Vagina (tissue), 2 donors: Measurements from ENCODE around the gene CAVIN3.

Experiments
- CTCF ChIP-seq, 3 experiments: fragments of 450-650 bp in 2 of 3; fragments of 200-600 bp in 1 of 3; sonication (generic) in 1 of 3; IDR thresholded peaks; one replicate each; pipeline ENCODE4 v1.5.1; 2017 to 2019; ENCODE audit warnings: antibody characterized with exemption in 3 of 3, mild to moderate bottlenecking in 2 of 3, moderate library complexity in 2 of 3
- POLR2A ChIP-seq, 2 donors: fragments of 450-650 bp; IDR thresholded peaks; one replicate each; pipeline ENCODE4 v1.6.1; 2017; ENCODE audit warnings: antibody characterized with exemption in 2 of 2, mild to moderate bottlenecking in 2 of 2, moderate library complexity in 2 of 2
- POLR2AphosphoS5 ChIP-seq, 2 donors: sonication (generic); formaldehyde crosslinking; IDR thresholded peaks; one replicate each; pipeline ENCODE4 v1.9.0; 2017; ENCODE audit warnings: antibody characterized with exemption in 2 of 2, mild to moderate bottlenecking in 2 of 2, low read depth in 1 of 2; ENCODE audit not compliant: insufficient read depth in 1 of 2

- TF ChIP-seq CTCF (IDR thresholded peaks at IDR 0.05) (peak; percentile 57 to 69 (median 68)), POLR2AphosphoS5 (IDR thresholded peaks at IDR 0.05; ENCODE audit: insufficient read depth in 1 of 2, low read depth in 1 of 2) (no peak), POLR2A (IDR thresholded peaks at IDR 0.05) (no peak)
These were observed 4.4 kb downstream of the CAVIN3 start for GRCh38 chr11:6315811-6316425.
